HG02759 (cell line): ENCODE data around the gene ERCC1.
A peak's percentile ranks its signal among the peaks of the same experiment; 100 is the strongest.

Experiments used
- ATAC-seq: cut with Tn5 transposase; IDR thresholded peaks from one replicate; pipeline ENCODE4 v1.9.1; 2021; ENCODE audit warnings: mild to moderate bottlenecking, moderate library complexity; ENCODE audit not compliant: unreplicated experiment

Gene ERCC1

DNA sequence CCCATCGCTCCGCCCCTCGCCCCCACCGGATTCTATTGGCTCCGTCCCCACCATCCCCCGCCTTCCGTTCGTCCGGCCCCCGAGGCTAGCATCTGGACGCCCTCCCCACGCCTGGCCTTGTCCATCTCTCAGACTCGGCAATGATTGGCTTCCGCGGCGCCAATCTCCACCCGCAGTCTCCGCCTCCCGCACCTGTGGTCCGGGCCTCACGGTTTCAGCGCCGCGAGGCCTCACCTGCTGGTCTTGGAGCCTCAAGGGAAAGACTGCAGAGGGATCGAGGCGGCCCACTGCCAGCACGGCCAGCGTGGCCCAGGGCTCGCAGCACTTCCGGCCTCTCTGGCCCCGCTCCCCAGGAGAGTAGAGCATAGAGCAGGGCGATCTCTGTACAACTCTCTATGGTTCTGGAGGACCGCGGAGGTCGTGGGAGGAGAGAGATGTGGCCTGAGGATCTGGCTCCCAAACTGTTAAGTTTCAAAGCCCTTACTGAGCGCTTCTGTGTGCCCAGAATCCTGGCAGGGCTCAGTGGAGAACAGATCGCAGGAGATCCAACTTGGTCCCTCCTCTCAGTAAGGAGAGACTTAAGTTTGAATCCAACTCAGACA, at the start of gene ERCC1:
ERCC1 (minus strand) TSS at position 329 of the 602 bp plus-strand sequence. CDS start 543 bp downstream, outside the sequence.
- ATAC-seq: peak; percentile 62

DNA sequence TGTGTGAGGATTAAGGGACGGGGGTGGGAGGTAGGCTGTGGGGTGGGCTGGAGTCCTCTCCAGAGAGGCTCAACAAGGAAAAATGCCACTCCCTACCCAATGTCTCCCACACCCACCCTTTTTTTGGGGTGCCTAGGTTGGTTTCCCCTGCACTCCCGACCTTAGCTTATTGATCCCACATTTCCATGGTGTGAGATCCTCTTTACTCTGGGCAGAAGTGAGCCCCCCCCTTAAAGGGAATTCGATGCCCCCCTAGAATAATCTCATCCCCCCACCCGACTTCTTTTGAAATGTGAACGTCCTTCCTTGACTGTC, 49.6 kb upstream of the ERCC1 start:
- no peak for ATAC-seq

DNA sequence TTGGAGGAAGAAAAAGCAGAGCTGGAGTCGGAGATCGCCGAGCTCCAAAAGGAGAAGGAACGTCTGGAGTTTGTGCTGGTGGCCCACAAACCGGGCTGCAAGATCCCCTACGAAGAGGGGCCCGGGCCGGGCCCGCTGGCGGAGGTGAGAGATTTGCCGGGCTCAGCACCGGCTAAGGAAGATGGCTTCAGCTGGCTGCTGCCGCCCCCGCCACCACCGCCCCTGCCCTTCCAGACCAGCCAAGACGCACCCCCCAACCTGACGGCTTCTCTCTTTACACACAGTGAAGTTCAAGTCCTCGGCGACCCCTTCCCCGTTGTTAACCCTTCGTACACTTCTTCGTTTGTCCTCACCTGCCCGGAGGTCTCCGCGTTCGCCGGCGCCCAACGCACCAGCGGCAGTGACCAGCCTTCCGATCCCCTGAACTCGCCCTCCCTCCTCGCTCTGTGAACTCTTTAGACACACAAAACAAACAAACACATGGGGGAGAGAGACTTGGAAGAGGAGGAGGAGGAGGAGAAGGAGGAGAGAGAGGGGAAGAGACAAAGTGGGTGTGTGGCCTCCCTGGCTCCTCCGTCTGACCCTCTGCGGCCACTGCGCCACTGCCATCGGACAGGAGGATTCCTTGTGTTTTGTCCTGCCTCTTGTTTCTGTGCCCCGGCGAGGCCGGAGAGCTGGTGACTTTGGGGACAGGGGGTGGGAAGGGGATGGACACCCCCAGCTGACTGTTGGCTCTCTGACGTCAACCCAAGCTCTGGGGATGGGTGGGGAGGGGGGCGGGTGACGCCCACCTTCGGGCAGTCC, 49.0 kb upstream of the ERCC1 start:
- ATAC-seq: no peak

DNA sequence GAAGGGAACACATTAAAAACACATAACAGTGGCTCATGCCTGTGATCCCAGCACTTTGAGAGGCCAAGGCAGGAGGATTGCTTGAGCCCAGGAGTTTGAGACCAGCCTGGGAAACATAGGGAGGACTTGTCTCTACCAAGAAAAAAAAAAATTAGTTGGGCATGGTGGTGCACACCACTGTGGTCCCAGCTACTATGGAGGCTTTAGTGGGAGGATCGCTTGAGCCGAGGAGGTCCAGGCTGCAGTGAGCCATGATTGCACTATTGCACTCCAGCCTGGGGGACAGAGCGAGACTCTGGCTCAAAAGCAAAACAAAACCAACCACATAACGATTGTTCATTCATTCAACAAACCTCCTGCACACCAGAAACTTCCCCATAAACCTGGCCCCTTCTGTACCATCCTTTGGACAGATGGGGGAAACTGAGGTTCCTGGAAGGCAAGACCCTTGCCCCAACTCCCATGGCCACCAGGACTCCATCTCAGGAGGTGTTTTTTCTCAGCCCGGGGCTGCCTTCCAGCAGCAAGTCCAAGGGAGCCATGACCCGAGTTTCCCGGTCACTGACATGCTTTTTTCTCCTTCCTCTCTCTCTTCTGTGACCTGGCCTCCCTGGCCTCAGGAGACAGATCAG, 48.3 kb upstream of the ERCC1 start:
- no peak for ATAC-seq

DNA sequence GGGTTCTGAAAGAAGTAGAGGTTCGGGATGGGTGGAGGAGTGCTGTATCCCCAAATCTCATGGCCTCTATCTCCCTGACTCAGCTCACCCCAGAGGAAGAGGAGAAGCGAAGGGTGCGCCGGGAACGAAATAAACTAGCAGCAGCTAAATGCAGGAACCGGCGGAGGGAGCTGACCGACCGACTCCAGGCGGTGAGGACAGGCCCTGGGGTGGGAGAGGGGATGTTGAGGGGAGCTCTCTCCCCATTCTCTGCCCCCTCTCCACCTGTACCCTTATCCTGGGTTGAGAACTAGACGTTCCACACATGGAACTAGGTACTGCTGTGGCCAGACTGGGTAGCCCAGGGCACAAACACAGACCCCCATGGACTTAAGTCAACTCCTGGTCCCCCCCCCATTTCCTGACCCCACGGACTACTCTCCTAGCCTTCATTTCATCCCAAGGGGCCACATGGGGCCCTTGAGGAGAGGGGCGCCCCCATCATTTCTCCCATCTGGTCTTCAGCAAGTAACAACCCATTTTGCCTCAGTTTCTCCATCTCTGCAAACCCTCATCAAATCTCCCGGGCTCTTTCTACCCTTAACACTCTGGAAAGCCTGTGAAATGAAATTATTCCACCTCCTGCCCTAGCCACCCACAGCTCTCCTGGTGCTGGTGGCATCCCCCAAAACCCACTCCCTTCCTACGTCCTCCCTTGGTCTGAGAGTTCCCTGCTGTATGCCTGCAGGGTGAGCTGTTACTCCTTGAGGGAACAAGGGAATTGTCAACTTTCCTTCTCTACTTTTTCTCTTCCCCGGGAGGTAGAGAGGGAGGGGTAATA, 47.6 kb upstream of the ERCC1 start:
- ATAC-seq: no peak

DNA sequence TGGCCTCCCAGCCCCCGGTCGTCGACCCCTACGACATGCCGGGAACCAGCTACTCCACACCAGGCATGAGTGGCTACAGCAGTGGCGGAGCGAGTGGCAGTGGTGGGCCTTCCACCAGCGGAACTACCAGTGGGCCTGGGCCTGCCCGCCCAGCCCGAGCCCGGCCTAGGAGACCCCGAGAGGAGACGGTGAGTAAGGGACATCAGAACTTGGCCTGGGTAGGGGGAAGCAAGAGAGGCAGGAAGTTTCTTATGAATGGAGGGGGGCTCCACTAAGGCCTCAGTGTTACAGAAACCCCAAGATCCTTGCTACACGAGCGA, 47.0 kb upstream of the ERCC1 start:
- ATAC-seq: no peak

DNA sequence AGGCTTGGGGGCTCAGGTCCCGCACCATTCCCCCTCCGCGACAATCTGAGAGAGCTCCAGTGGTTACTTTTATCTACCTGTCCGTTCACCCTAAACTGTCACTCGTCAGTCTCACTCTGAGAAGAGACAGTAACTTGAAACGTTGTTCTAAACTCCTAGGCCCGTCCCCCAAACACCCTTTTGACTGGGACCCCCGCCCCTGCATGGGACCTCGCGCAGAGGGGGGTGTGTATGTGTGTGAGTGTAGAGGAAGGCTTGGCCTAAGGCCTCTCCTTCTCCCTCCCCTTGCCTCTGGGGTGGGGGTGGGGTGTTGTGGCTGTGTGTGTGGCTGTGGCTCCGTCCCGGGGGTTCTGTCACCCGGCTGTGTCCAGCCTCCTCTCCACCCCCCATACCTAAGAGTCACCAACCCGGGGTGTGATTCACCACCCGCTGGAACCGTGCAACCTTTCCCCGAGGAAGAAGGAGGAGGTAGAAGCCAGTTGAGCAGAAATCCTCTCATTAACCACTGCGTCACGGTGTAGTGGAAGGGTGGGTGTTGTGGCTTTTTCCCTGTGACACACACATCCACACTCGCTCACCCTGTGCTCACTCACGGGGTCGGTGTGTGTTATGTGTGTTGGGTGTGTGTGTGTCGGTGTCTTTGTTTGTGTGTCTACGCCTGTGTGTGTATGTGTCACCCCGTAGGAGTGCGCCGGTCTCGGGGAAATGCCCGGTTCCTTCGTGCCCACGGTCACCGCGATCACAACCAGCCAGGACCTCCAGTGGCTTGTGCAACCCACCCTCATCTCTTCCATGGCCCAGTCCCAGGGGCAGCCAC, 46.4 kb upstream of the ERCC1 start:
- no peak for ATAC-seq

DNA sequence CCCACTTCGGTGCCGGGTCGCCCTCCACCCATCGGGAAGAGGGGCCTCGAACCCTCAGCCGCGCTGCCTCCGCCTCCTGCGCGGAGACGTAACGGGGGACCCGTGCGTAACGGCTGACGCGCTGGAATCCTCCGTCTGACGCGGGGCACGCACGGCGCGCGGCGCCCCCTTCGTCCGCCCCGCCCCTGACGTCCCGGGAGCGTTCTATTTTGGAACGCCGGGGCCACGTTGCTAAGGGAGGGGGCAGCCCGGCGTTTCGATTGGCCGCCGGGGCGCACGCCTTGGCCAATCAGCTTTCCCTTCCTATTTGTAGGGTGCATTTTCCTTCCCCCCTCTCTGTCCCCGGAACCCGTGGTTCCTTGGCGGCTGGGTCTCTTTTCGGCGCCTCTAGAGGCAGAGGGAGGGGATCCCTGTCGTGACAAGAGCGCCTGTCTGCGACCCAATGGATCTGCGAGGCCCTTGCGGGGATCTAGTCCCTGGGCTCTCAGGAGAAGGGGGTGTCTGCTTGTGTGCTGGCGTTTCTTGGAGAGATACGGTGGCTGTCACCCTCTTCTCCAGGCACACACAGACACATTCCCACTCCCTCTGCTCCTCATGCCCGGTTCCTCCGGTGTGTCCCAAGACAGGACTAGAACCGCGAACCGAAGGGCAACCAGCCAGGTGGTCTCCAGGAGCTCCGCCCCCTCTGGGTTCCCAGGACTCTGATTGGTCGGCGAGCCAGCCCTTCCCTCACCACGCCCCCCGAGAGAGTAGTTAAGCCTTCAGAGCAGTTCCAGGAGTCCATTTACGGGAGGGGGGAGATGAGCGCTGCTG, 45.6 kb upstream of the ERCC1 start:
- ATAC-seq: peak; percentile 69

DNA sequence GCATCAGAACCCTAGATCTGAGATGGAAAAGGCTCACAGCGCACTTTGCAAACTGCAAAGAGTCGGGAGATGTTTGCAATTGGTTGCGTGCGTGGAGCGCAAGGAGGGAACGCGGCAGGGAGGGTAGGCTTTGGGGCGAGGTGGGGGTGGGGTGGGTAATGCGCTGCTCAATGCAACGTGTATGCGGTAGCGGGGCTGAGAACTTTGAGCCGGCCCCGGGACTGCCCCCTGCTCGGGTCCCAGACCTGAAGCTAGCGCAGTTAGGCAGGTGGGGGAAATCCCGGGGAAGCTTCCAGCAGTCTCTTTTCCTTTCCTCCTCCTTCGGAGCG, 45.0 kb upstream of the ERCC1 start:
- ATAC-seq: peak; percentile 27

DNA sequence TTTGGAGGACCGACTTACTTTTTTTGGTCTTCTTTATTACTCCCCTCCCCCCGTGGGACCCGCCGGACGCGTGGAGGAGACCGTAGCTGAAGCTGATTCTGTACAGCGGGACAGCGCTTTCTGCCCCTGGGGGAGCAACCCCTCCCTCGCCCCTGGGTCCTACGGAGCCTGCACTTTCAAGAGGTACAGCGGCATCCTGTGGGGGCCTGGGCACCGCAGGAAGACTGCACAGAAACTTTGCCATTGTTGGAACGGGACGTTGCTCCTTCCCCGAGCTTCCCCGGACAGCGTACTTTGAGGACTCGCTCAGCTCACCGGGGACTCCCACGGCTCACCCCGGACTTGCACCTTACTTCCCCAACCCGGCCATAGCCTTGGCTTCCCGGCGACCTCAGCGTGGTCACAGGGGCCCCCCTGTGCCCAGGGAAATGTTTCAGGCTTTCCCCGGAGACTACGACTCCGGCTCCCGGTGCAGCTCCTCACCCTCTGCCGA, 44.5 kb upstream of the ERCC1 start:
- no peak for ATAC-seq

DNA sequence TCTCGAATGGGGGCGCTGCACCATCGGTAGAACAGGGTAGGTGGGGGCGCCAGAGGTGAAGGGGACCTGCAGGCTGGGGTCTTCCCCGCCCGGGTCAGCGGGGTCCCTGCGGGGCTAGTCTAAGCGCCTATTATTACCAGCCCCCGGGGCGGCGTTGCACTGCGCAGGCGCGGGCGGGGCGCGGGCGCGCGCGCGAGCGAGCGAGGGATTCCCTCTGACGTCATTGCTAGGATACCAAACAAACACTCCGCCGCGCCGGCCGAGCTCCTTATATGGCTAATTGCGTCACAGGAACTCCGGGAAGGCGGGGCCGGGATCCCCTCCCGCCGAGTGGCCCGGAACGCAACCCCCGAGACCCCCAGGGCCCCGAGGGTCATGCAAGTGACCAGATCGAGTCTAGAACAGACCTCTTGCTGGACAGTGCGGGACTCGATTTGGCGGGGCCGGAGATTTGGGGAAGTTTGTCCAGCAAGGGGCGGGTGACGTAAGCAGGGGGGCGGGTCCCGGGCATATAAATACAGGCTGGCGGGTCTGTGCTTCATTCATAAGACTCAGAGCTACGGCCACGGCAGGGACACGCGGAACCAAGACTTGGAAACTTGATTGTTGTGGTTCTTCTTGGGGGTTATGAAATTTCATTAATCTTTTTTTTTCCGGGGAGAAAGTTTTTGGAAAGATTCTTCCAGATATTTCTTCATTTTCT, 43.9 kb upstream of the ERCC1 start, which contains the start of gene FOSB:
FOSB (plus strand) TSS at position 541 of the 703 bp plus-strand sequence. CDS start 591 bp downstream, outside the sequence.
- peak; percentile 49 for ATAC-seq

DNA sequence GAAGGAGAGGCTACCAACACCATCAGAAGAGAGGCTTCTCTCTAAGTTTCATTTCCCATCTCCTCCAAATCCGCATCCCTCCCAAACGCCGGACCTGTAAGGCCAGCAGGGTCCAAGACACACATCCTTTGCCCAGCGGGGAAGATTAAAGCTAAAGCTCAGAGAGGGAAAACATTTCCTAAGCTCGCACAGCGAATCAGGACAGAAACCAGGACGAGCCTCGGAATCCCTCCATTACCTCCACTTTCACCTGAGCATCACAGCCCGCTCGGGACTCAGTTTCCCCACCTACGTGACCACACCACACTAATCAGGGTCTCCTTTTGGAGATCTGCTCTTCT, 43.4 kb upstream of the ERCC1 start:
- ATAC-seq: no peak

DNA sequence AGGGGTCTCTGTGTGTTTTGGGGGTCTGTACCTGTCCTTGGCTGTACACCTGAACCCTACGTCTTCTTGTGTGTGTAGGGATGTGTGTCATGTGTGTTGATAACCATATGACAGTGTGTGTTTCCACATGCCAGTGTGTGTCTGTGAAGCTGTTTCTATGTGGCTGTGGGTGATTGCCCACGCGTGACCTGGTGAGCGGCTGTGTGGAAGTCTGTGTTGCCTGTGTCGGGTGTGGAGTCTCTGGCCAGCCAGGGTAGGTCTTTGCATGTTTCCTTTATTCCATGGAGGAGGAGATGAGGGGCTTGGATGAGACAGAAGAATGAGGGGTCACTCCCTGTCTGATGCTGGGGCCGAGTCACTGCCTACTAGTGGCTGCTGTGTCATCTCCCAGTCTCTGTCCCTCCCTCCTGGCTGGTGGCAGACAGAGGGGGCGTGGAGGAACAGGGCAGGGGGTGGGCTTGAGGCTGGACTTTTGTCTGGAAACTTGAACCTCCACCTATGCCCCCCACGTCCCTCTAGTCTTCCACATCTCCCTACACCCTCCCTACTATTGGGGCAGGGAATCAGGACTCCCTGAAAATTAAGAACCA, 41.2 kb upstream of the ERCC1 start:
- no peak for ATAC-seq

DNA sequence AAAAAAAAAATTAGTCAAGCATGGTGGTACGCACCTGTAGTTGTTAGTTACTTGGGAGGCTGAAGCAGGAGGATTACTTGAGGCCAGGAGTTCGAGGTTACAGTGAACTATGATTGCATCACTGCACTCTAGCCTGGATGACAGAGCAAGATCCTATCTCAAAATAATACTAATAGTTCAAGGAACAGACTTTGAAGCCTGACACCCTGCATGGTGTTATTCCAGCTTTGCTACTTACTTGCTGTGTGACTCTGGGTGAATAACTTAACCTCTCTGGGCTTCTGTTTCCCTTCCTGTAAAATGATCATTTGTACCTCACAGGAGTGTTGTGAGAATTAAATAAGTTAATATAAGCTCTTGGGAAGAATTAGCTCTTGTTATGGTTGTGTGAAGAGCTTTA, 40.6 kb upstream of the ERCC1 start:
- no peak for ATAC-seq

DNA sequence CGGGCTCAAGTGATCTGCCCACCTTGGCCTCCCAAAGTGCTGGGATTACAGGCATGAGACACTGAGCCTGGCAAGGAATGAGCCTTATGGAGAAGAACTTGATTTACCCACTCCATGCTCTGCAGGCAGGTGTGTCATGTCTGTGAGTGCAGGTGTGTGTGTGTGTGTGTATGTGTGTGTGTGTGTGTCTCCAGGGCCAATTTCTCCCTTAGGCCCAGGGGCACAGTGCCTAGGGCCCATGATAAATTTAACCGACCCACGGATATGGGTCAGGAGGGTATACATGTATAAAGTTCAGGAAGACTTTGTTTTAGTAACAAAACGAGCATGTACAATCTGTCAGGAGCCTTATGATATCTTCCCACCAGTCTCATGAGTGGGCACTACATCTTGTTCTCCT, 39.5 kb upstream of the ERCC1 start:
- ATAC-seq: no peak

DNA sequence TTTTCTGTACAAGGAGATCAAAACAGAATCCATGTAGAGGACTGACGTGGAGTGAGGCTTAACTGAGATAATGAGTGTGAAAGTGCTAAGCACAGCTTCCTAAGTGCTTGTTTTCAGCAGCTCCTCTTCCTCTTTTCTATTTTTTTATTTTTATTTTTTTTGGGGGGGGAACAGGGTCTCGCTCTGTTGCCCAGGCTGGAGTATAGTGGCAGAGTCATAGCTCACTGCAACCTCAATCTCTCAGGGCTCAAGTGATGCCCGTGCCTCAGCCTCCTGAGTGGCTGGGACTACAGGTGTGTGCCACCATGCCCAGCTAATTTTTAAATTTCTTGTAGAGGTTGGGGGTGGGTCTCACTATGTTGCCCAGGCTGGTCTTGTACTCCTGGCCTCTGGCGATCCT, 38.5 kb upstream of the ERCC1 start:
- ATAC-seq: no peak

DNA sequence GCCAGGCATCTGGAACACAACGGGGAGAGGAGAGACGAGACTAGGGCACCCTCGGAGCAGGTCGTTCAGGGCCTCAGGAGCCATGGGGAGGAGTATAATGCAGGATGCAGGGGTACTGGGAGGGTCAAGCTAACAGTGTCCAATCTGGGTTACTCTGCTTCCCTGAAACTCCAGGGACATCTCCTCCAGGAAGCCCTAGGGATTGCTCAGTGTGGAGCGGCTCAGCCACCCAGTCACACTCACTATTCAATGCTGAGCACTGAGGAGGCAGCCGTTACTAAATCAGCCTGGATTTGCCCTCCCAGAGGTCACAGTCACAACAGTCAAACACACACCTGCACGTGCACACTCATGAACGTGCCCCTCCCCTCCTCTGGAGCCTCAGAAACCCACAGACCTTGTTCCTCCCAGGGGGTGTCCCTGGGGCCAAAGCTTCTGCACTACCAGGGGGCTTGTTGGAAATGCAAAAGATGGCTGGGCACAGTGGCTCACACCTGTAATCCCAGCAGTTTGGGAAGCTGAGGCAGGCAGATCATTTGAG, 37.2 kb upstream of the ERCC1 start:
- ATAC-seq: no peak

DNA sequence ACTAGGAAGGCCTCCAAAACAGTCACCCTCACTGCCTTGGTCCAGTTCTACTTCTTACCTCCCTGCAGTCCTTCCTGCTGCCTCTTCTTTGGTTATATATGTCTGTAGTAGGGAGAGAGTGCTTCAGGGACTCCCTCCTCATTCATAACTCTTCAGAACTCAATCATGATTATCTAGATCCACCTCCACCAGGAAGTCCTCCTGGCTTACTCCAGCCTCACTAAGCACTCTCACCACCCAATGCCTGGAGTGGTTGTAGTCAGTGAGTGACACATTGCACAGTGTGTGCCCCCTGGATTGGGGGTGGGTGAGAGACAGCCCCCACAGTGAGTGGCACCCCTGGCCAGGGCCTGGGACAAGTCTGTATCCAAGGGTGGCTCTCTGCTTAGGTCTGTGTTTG, 34.1 kb upstream of the ERCC1 start:
- ATAC-seq: no peak

DNA sequence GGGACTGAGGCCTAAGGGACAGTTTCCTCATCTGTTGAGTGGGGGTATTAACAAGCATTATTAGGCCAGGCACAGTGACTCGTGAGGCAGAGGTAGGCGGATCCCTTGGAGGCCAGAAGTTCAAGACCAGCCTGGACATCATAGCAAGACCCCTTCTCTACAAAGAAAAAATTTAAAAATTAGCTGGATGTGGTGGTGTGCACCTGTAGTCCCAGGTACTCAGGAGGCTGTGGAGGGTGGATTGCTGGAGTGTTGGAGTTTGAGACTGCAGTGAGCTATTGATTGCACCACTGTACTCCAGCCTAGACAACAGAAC, 32.7 kb upstream of the ERCC1 start:
- ATAC-seq: no peak
